NCI-H187 treated with DMSO at 0.1 percent for 48 hours (cell line): Measurements from ENCODE around the gene SORL1-AS1.

Experiments
- DNase-seq: peaks from one replicate; lab custom pipeline; 2025; lab: John Stamatoyannopoulos, UW

SORL1-AS1 gene

DNA sequence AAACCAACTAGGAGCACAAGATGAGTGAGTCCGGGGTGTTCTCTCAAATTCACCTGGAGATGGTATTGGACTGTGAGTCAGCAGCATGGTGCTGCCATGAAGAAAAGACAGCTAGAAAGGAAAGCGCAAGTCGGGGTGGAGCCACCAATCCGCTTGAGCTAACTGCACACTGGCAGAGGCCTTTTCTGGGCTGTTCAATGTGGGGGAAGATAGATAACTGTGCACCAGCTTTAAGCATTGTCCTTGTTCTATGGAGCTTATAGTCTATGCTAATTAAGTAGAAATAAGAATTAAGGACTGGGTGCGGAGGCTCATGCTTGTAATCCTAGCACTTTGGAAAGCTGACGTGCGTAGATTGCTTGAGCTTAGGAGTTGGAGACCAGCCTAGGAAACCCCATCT lies 21.9 kb upstream of the SORL1-AS1 start:
- no peak for DNase-seq

DNA sequence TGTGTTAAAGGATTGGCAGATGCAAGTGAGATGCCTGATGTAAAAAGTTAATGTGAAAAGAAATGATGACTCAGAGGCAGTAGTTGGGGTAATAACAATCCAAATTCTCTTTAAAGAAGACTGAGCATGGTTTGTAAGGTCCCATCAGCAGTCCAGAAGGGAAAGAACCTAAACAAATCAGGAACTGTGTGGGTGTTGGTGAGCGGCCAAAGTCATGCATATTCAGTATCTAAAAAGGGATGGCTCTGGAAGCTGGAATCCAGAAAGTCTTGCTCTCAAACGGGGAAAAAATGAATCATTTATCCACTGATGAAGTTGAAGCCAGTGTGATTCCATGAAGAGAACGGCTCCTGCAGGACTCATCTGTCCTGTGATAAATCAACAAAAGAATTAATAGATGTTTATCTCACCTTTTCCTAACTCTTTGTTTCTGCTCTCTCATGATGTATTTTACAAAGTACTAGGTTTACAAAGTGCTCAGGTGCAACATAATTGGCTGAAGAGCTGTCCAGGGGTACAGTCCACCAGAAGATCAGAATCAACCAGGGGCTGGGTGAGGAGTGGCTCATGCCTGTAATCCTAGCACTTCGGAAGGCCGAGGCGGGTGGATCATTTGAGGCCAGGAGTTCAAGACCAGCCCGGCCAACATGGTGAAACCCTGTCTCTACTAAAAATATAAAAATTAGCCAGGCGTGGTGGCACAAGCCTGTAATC lies 20.5 kb upstream of the SORL1-AS1 start:
- DNase-seq: no peak

DNA sequence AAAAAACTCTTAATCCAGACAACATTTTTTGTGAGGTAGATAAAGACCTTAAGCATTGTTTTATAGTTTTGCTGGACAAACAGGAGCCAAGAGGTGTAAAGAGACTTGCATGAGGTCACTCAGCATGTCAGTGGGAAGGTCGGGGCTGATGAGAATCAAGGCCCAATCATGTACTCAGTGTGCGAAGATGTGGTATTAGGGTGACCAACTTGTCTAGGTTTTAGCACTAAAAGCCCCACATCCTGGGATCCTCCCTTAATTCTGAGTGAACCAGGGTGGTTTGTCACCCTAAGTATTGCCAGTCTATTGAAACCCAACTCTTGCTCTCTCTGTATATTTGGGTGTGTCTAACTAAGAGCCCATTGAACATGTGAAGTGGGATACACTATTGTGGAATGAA lies 19.5 kb upstream of the SORL1-AS1 start:
- no peak for DNase-seq

DNA sequence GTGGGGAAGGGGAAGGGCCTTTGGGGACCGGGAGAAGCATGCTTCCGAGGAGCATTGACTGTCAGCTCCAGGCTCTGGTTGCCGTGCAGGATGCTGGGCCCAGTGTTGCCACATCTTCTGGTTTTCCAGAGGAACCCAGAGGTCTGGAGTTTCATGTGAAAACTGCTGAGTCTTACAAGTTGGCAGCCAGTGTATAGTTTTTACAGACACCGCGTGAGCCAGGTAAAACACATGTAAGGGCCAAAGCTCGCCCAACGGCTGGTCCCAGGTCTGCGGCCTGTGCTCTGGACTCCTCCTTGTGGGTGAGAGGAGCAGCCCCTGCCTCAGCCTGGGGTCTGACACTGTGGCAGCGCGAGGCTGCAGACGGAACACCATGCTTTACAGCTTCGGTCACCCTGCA lies 18.4 kb upstream of the SORL1-AS1 start:
- DNase-seq: no peak

DNA sequence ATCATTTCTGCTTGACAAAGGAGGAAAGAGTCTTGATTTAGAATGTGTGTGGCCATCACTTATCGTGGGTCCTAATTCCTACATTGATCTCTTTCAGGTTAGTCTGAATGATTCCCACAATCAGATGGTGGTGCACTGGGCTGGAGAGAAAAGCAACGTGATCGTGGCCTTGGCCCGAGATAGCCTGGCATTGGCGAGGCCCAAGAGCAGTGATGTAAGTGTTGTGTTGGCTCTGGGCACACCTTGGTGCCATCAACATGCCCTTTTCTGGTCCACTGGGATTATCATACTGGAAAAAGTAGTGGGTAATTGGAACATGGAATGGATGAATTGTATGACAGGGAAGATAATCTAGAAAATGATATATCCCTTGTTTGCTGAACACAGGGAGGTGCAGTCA lies 17.1 kb upstream of the SORL1-AS1 start:
- no peak for DNase-seq

DNA sequence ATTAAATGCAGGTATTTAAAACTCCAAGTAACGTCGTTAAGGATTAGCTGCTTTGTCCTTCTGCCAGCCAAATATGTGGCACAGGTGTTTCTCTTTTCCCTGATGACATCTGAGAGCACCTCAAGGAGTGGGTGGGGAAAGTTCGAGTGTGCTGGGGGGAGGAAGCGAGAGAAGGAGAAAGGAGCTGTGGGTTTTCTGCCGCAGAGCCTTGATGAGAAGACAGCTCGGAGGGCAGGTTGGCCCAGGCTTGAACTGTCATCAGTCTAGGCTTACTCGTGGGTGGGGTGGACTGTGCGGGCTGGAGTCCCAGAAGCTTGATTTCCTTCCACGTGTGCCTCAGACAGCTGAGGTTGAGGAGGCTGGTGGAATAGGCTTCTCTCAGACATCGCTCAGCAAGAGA lies 15.2 kb upstream of the SORL1-AS1 start:
- peak; percentile 49 for DNase-seq

DNA sequence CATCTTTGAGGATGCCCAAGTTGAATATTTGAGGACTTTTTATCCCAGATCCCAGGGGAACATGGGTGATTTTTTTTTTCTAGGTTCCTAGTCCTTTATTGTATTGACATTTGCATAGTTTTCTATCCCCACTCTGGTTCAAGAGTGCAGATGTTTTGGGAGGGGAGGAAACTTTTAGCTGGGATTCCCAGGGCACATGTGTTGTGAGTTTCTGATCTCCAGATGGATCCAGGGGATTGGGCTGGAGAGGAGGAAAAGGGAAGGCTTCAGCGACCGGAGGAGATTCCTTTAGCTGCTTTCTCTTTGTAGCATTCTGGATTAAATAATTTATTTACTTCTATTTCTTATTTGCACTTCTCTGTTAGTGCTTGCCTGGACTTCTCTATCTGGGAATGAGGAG lies 14.7 kb upstream of the SORL1-AS1 start:
- no peak for DNase-seq

DNA sequence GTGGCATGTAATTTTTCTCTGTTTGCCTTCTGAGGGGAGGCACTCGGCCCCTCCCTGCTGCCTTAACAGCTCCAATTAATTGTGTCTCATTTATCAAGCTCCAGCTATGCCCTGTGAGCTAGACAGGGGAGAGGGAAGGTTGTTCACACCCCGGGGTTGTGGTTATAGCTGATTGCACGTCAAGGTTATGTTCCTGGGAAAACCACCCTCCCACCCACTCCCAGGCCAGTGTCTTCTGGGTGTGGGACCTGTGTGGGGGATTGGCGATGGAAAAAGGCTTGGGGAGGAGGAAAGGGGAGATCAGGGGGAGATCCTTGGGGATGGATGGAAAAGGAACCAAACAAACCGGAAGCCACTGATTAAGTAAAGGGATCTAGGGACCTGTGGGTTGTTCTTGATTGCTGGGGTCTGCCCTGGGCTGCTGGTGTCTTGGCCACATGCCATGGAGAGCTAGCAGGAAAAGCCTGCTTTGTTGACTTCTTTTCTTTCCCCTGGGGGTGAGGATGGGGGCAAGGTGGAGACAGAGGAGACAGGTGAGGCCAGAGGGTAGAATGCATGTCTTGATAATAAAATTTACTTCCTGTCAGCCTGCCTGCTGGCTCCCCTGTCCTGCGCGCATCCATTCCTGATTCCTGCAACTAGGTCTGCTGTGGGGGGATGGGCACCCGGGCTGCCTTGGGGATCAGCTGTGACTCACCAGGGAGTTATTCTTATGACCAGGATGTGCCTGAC lies 13.5 kb upstream of the SORL1-AS1 start:
- DNase-seq: no peak

DNA sequence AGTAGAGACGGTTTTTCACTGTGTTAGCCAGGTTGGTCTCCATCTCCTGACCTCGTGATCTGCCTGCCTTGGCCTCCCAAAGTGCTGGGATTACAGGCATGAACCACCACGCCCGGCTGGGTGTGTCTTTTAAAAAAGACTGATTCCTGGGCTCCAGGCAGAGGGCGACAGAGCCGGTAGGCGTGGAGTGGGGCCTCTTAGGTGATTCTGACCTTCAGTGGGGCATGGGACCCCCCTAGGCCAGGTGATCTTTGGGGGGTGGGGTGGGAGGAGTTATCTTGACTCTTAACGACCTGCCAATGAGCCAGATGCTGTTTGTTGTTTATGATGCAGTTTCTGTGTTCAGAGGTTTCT lies 12.9 kb upstream of the SORL1-AS1 start:
- DNase-seq: no peak

DNA sequence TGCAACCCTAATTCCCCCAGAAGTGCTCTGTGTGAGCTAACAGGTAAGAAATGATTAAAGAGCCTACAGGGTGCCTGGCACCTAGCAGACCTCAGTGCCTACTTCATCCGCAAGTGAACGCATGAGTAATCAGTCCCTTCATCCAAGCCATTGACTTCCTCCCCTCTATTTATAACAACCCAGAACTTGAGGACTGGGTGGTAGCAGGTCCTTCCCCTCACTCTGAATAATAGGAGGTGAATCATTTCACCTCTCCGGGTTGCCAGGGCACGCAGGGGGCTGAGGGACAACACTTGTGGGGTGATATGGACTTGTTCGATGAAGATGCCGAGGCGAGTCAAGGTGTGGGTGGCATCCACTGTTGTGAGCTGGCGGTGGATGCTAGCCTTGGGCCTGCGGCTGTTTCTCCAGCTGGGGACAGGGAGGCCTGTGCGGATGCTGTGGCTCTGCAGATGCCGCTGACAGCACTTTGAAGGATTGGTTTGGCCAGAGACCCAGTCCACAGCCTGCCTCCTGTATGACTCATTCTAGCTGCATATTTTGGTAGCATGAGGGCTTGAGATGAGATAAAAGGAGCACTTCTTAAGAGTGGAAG lies 11.7 kb upstream of the SORL1-AS1 start:
- no peak for DNase-seq

DNA sequence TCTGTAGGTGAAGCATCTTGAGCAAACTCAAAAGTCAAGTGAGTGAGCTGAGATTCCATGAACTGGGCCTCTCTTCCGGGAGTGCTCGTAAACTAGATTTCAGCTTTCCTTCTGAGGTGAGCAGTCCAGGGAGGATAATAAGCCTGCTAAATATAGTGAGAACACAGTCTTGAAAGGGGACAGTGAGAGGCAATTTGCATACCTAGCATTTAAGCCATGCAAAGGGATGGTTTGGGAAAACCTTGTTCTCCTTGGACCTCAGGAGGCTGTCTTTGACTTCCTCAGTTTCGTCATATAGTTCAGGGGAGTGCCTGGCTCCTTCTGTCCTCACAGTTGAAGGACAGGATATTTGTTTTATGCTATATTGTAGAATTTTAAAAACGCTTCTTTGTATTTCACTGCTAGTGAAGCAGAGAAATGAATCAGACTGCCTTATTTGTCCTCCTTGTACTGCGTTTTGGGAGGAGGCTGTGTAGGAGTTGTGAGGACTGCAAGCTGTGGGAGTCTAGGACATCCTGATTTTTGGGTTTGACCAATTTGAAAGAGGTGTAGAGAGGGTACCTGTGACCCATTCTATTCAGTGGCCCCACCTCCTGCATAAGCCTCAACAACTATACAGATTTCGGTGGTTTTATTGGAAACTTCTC lies 11.0 kb upstream of the SORL1-AS1 start:
- no peak for DNase-seq

DNA sequence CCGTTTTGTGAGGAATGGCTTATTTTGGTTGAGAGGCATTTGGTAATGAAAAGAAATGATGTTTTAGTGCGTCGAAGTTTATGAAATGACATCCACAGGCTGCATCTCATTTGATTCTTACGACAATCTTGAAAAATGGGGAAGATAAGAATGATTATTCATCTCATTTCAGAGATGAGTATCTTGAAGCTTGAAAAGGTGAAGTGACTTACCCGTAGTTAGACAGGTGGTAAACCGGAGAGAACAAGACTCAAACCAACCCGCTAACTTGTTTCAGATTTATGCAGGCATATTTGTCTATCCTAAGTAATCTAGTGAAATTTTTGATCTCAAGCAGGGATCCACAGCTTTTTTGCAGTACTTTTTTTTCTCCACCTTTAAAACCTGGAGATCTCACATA lies 9.1 kb upstream of the SORL1-AS1 start:
- no peak for DNase-seq

DNA sequence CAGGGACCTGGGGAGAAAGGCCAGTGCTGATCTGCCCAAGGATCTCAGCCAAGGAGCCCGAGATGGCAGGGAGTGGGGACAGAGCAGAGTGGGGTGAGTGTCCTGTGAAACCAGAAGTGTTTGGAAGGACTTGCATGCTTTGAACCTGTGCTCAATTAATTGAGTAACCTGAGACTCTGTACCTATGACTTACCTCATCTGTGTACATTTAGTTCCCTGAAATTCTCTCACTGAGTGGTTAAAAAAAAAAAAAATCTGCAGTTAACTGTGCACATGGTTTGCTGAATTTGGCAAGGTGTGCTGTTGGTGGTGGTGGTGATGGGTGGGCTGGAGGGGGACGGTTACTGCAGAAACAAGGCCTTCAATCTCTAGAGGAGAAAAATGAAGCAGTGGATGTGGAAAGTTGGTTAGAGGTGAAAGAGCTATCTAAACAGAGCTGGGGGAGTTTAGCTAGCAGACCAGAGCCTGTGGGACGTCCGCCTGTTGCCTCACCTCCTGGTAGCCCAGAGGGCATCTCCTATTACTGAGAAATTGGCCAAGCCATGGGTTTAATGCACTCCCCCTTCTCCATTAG lies 8.3 kb upstream of the SORL1-AS1 start:
- no peak for DNase-seq

DNA sequence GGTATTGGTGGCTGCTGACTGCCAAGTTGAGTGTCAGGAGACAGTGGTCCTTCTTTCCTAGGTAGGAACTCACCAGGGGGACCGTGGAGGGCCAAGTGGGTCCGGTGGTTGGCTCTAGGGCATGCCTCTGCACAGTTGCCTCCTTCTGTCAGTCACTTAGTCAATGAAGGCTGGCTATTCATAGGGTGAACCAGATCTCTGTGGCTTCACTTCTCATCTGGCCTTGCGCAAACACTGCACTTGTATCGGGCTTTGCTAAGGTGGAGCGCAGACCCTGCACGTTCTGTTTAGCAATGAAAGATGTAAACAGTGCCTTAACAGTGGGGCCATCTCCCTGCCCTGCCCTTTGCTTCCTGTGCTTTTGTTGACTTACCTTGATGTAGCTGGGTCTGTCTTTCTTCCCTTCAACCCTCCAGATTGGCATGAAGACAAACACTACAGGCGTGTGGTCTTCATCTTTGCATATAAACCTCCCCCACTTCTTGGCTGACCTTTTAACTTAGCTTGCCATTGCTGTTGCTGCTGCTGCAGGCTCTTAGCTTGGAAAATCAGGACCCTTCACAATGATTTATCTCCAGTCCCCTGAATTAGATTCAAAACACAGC lies 6.7 kb upstream of the SORL1-AS1 start:
- DNase-seq: no peak

DNA sequence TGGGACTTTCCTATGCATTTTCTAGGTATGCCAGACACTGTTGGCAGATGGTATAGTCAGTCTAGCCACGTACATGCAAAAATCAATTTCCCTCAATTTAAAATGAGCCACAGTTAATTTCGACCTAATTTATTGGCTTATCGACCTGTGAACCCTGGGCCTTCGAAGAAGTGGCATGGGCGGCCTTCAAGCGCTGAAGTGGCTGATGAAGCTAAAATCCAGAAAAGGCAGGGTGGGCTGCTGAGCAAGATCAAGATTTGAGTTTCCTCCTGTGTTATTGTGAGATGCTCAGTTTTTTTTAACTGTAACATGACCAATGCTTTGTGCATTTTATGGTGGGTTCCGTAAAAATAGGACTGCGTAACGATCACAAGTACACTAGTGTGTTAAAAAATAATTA lies 5.8 kb upstream of the SORL1-AS1 start:
- DNase-seq: no peak

DNA sequence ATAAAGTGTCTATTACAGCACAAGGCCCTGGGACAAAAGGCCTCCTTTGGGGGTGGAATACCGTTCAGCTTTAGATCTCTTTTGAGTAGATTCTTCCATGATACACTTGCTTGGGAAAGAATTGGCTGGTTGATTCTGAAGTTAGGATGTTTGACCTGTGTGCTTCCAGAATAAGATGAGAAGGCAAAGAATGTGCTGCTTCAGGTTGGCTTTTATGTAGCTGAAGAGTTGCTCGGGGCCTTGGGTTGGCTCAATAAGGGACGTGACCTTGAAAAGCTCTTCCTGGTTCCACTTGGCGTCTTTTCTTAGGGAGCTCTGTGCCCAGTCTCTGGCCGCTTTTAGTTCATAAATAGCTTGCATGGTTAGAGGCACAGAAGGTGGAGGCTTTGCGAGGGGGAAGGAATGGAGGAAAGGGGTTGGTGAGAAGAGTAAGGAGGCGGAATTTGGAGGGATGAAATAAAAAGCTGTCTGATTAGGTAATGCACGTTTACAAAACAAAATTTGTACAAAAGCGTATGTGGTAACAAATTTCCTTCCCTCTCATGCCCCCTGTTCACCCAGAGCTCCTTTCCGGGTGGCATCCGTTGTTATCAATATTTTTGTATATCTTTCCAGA lies 4.2 kb upstream of the SORL1-AS1 start:
- no peak for DNase-seq

DNA sequence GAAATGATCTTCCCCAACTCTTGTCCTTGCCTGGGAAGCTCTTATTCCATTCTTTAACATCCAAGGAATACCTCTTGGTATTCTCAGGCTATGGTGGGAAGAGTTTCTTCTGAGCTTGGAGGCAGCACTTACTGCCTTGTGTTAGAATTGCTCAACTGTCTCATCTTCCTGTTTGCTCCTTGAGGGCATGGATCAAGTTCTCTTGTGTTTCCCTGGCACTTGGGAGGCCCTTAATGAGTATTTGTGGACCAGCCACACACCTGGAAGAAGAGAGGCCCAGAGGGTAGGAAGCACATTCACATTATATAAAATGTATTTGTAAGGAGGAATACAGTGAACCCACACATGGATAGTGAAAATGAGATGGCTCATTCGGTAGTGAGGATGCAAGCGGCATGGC lies 3.4 kb upstream of the SORL1-AS1 start:
- no peak for DNase-seq

DNA sequence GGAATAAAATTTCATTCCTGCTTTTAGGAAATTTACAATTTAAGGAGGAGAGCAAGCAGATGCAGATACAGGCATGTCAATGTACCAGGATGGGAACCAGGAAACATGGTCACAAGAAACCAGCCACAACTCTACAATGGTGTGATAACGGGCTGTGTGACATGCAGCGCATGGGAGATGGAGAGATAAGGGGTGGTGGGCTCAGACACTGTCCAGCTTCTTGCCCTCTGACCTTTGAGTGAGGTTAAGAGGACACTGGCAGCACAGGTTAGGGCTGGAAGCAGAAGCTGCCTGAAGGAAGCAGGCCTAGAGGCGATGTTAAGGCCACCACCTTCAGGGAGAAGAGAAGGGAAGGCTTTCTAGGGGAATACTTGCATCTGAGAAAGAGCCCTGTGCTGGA lies 2.3 kb upstream of the SORL1-AS1 start:
- DNase-seq: no peak

DNA sequence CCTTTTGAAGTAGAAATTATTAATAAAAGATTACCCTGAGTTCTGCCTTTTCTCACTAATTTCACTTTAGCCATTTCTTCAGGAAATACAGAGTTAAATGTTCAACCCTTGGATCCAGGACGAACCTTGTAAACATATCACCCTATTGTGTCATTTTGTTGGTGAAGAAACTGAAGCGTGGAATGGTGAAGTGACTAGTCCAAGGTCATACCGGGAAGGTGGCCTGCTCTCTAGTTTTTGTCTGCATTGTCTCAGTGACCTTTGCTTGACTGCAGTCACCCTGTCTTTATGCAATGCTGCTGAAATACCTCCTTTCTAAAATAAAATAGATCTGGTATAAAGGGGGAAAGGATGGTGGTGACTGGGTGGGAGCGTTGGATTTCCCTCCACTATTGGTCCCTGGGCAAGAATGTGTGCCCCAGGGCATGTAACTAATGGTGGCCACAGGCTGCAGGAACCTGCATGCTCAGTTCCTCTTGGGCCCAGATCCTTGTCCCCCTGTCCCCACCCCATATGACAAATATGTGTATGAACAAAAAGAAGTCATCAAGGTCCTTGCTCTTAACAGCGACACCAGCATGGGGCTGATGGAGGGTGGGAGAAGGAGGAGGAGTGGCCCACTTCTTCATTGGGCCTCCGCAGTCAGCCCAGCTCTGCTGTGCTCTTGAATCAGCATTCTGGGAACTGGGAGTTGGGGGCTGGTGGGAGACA lies 977 bp upstream of the SORL1-AS1 start:
- no peak for DNase-seq

DNA sequence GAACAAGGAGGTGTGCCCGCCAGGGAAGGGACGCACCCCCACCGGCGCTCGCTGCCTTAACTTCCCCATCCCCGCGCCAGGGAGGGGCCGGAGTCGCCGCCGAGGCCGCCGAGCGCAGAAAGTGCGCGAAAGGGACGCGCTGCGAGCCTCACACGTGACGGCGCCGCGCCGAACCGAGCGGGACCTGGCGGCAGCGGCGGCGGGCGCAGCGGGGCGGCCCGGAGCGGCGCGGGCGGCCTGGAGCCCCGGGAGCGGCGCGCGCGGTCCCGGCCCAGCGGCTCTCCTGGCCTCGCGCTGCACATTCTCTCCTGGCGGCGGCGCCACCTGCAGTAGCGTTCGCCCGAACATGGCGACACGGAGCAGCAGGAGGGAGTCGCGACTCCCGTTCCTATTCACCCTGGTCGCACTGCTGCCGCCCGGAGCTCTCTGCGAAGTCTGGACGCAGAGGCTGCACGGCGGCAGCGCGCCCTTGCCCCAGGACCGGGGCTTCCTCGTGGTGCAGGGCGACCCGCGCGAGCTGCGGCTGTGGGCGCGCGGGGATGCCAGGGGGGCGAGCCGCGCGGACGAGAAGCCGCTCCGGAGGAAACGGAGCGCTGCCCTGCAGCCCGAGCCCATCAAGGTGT lies 670 bp downstream of the SORL1-AS1 start, which contains the start of gene SORL1:
Gene SORL1, plus strand, starts transcription at position 329 of the 623 bp plus-strand sequence. Its CDS starts 18 bp downstream, at position 347.
- no peak for DNase-seq
